CD14-positive monocyte (primary cell): ENCODE data around the gene PCF11. TPM values are rescaled to one million over a fixed set of nuclear protein-coding genes. Genes with fewer than 3 reads are reported as not detected.

ENCODE experiments used
- DNase-seq, 3 donors: peaks; one replicate each; pipeline ENCODE4 v3.0.0-alpha.2; 2011 to 2022
- H2AFZ ChIP-seq: 2 replicates; pipeline ENCODE4 v1.6.0; 2012; ENCODE audit warnings: mild to moderate bottlenecking, low read depth, low read length, inconsistent platforms; ENCODE audit not compliant: insufficient read depth, poor library complexity, severe bottlenecking
- H3K27ac ChIP-seq, 2 donors: 1 replicate in 1 of 2; 2 replicates in 1 of 2; pipeline ENCODE4 v1.5.1; 2012 to 2013; ENCODE audit warnings: low read length in 2 of 2, control low read depth in 1 of 2, inconsistent platforms in 1 of 2, low read depth in 1 of 2, mild to moderate bottlenecking in 1 of 2
- H3K27me3 ChIP-seq, 2 donors: one replicate each; pipeline versions ENCODE4 v1.6.0 to v1.6.1; 2011 to 2013; ENCODE audit warnings: low read length in 2 of 2; ENCODE audit not compliant: control insufficient read depth in 2 of 2, insufficient read depth in 2 of 2
- H3K36me3 ChIP-seq, 2 donors: replicated peaks in 1 of 2; 1 replicate in 1 of 2; 2 replicates in 1 of 2; pipeline versions ENCODE4 v1.5.1 to v1.6.1; 2012 to 2013; ENCODE audit warnings: low read length in 2 of 2, control low read depth in 1 of 2, inconsistent platforms in 1 of 2, mild to moderate bottlenecking in 1 of 2; ENCODE audit not compliant: insufficient read depth in 2 of 2, control insufficient read depth in 1 of 2
- H3K4me1 ChIP-seq, 2 donors: 1 replicate in 1 of 2; 2 replicates in 1 of 2; pipeline versions ENCODE4 v1.5.1 to v1.6.1; 2012 to 2013; ENCODE audit warnings: low read length in 2 of 2, control low read depth in 1 of 2, inconsistent platforms in 1 of 2, mild to moderate bottlenecking in 1 of 2, moderate library complexity in 1 of 2; ENCODE audit not compliant: insufficient read depth in 2 of 2, control insufficient read depth in 1 of 2
- H3K4me2 ChIP-seq: replicated peaks from 2 replicates; pipeline ENCODE3; 2012; ENCODE audit warnings: low read length, moderate library complexity, mild to moderate bottlenecking; ENCODE audit not compliant: poor library complexity, severe bottlenecking; ENCODE audit errors: extremely low read depth
- H3K4me3 ChIP-seq, 3 experiments: fragments of 200-600 bp in 1 of 3; sonication (generic) in 1 of 3; replicated peaks in 1 of 3; 1 replicate in 2 of 3; 2 replicates in 1 of 3; pipeline ENCODE4 v1.5.1; 2011 to 2013; ENCODE audit warnings: low read length in 3 of 3, mild to moderate bottlenecking in 3 of 3, control low read depth in 2 of 3, low read depth in 2 of 3, inconsistent platforms in 1 of 3, moderate library complexity in 1 of 3
- H3K79me2 ChIP-seq: 2 replicates; pipeline ENCODE4 v1.6.0; 2012; ENCODE audit warnings: mild to moderate bottlenecking, control low read depth, inconsistent platforms, low read length, moderate library complexity; ENCODE audit not compliant: insufficient read depth
- H3K9ac ChIP-seq: 2 replicates; pipeline ENCODE4 v1.6.0; 2017; ENCODE audit warnings: low read length, mild to moderate bottlenecking; ENCODE audit not compliant: insufficient read depth, poor library complexity, severe bottlenecking
- H3K9me3 ChIP-seq, 2 donors: replicated peaks in 1 of 2; 1 replicate in 1 of 2; 2 replicates in 1 of 2; pipeline versions ENCODE4 v1.5.1 to v1.6.1; 2012 to 2013; ENCODE audit warnings: low read length in 2 of 2, control low read depth in 1 of 2; ENCODE audit not compliant: control insufficient read depth in 1 of 2, insufficient read depth in 1 of 2
- H4K20me1 ChIP-seq: 2 replicates; pipeline ENCODE4 v1.6.0; 2012; ENCODE audit warnings: mild to moderate bottlenecking, low read length, control low read depth, moderate library complexity; ENCODE audit not compliant: insufficient read depth
- H3K27ac Mint-ChIP-seq, 7 donors: one replicate each; pipeline ENCODE4 v1.8.0; 2020; ENCODE audit warnings: mild to moderate bottlenecking in 7 of 7, mixed read lengths in 7 of 7, moderate library complexity in 6 of 7, inconsistent platforms in 2 of 7
- H3K27me3 Mint-ChIP-seq, 3 donors: one replicate each; pipeline ENCODE4 v1.8.0; 2021 to 2022; ENCODE audit warnings: low read depth in 3 of 3, mild to moderate bottlenecking in 3 of 3, mixed read lengths in 3 of 3, moderate library complexity in 3 of 3, inconsistent platforms in 1 of 3
- H3K36me3 Mint-ChIP-seq, 2 donors: one replicate each; pipeline ENCODE4 v1.8.0; 2020; ENCODE audit warnings: mixed read lengths in 2 of 2, inconsistent platforms in 1 of 2, mild to moderate bottlenecking in 1 of 2
- H3K4me1 Mint-ChIP-seq: one replicate; pipeline ENCODE4 v1.8.0; 2020; ENCODE audit warnings: mild to moderate bottlenecking, mixed read lengths
- H3K4me3 Mint-ChIP-seq, 2 donors: one replicate each; pipeline ENCODE4 v1.8.0; 2020; ENCODE audit warnings: mild to moderate bottlenecking in 2 of 2, mixed read lengths in 2 of 2, moderate library complexity in 1 of 2
- H3K9me3 Mint-ChIP-seq, 7 donors: one replicate each; pipeline ENCODE4 v1.8.0; 2020 to 2022; ENCODE audit warnings: mixed read lengths in 7 of 7, mild to moderate bottlenecking in 6 of 7, moderate library complexity in 6 of 7, inconsistent platforms in 2 of 7
- CTCF ChIP-seq: fragments of 200-600 bp; IDR thresholded peaks from one replicate; pipeline ENCODE4 v1.8.0; 2022; ENCODE audit warnings: antibody characterized with exemption, mild to moderate bottlenecking
- WGBS: methylation state at CpG from one replicate; pipeline ENCODE4 v1.1.5; 2013; ENCODE audit warnings: missing lambda C conversion rate; ENCODE audit not compliant: insufficient coverage; 5-methylcytosine and 5-hydroxymethylcytosine counted together
- intact Hi-C, 2 donors: fragments of 100-400 bp; cut with micrococcal nuclease; formaldehyde crosslinking; loops; one replicate each; pipeline versions ENCODE4 v1.15.0 to v1.15.1; 2023
- polyA plus RNA-seq, 3 donors: library from polyadenylated mRNA; depleted of rRNA in 1 of 3; unstranded in 2 of 3; stranded (reverse) in 1 of 3; fragments of 300-500 nt in 2 of 3; fragments of >200 nt in 1 of 3; fragmentation: Illumina TruSeq in 2 of 3; gene quantifications; 1 replicate in 2 of 3; 2 replicates in 1 of 3; pipeline ENCODE4 v1.2.3, GENCODE V29; 2012 to 2021

PCF11 gene
- polyA plus RNA-seq, 3 donors, result 8.3 to 78.1 (median 15.7) TPM

- Histone ChIP-seq H2AFZ (no peak overlapping the region), H3K36me3 (no peaks in the 10 kb centered on the region), H3K9ac (no peak overlapping the region), H3K27me3 (no peaks in the 10 kb centered on the region), H3K27ac (no peak overlapping the region), H3K4me1 (peaks cover 5 to 13% of the 10 kb centered on the region in 2 donors), H3K79me2 (peaks cover 29% of the 10 kb centered on the region), H4K20me1 (peaks cover 16% of the 10 kb centered on the region), H3K4me3 (no peak overlapping the region), H3K9me3 (no peaks in the 10 kb centered on the region), H3K4me2 (no peak overlapping the region)
- intact Hi-C loops, result no loop called here
- peaks cover 5% of the 10 kb centered on the region for H3K4me1 Mint-ChIP-seq
- peaks cover 0 to 4% (median 0%) of the 10 kb centered on the region in 3 donors for H3K27me3 Mint-ChIP-seq
- H3K27ac Mint-ChIP-seq, result no peak overlapping the region
- WGBS, result no CpG with 5 or more reads among the region's 6 CpGs
- H3K4me3 Mint-ChIP-seq, result no peak overlapping the region
- TF ChIP-seq CTCF, result no peak
- DNase-seq, result no peak
- H3K36me3 Mint-ChIP-seq, result peaks cover 0 to 9% of the 10 kb centered on the region in 2 donors
- H3K9me3 Mint-ChIP-seq, result peaks cover 0 to 4% (median 0%) of the 10 kb centered on the region in 7 donors
Observed at GRCh38 chr11:83153764-83154163, 3.2 kb upstream of the PCF11 start.

- DNase-seq, result peak; percentile 100
- peak overlapping the region; percentile 90 to 100 (median 100) for H3K27ac Mint-ChIP-seq
- Histone ChIP-seq H2AFZ (peak overlapping the region; percentile 95), H3K27ac (peak overlapping the region; percentile 95 to 97), H3K4me2 (peak overlapping the region; percentile 91), H3K9ac (peak overlapping the region; percentile 83), H3K79me2 (peaks cover 55% of the 10 kb centered on the region), H3K27me3 (no peaks in the 10 kb centered on the region), H3K4me3 (peak overlapping the region; percentile 77 to 98 (median 91)), H4K20me1 (peaks cover 42% of the 10 kb centered on the region), H3K4me1 (peaks cover 25 to 40% of the 10 kb centered on the region in 2 donors), H3K9me3 (no peaks in the 10 kb centered on the region), H3K36me3 (peaks cover under 1 to 4% of the 10 kb centered on the region in 2 donors)
- H3K9me3 Mint-ChIP-seq, result peaks cover 0 to 4% (median 0%) of the 10 kb centered on the region in 7 donors
- peaks cover 0 to 4% (median 0%) of the 10 kb centered on the region in 3 donors for H3K27me3 Mint-ChIP-seq
- H3K36me3 Mint-ChIP-seq, result peaks cover 16 to 21% of the 10 kb centered on the region in 2 donors
- TF ChIP-seq CTCF, result no peak
- intact Hi-C loops, result loop anchor here (2.0 to 5.0 kb wide), 6 partner anchors 38 to 256 kb away; partner anchors contain the start of genes DDIAS (in 2 of the 2), PRCP (in 2 of the 2), CCDC90B (in 1 of the 2) and RAB30 (in 1 of the 2)
- WGBS, result under 1% methylated on average over 20 of the region's 35 CpGs
- peaks cover 24% of the 10 kb centered on the region for H3K4me1 Mint-ChIP-seq
- H3K4me3 Mint-ChIP-seq, result peak overlapping the region; percentile 98 to 99
Observed at GRCh38 chr11:83156144-83156995, 561 bp upstream of the PCF11 start.
